HCT116 (cell line): Measurements from ENCODE around the gene SFXN2. TPM values are rescaled to one million over a fixed set of nuclear protein-coding genes. Genes with fewer than 3 reads are reported as not detected.

Experiments used
- ATAC-seq: fragments of 200-7000 bp; cut with Tn5 transposase; 2 replicates; pipeline ENCODE4 v1.9.1; 2020; ENCODE audit warnings: mild to moderate bottlenecking, moderate library complexity
- BruUV-seq: library from RNA; stranded (reverse); fragments of 400-500 nt; replicated peaks from 2 replicates; lab custom pipeline; 2021; lab: Mats Ljungman, UMichigan
- CTCF ChIA-PET: fragments of 300-600 bp; sonication (Branson Sonifier 250); formaldehyde crosslinking; loops from one replicate; lab custom pipeline; 2021; ENCODE audit warnings: antibody characterized with exemption; lab: Charles Lee
- POLR2A ChIA-PET: fragments of 300-600, 350-600 bp; sonication (Branson Sonifier 250); formaldehyde crosslinking; loops from one replicate; lab custom pipeline; 2021; ENCODE audit warnings: antibody characterized with exemption; lab: Charles Lee
- RAD21 ChIA-PET, 2 experiments: fragments of 300-600 bp; sonication (Branson Sonifier 250); formaldehyde crosslinking; loops; one replicate each; lab custom pipeline; 2023; ENCODE audit warnings: low total read pairs in 2 of 2; ENCODE audit not compliant: uncharacterized antibody in 2 of 2, unreplicated experiment in 2 of 2, low non-redundant PET in 1 of 2; lab: Charles Lee
- DNase-seq: peaks from one replicate; pipeline ENCODE4 v3.0.0-alpha.2; 2010; ENCODE audit warnings: low read depth, low spot score
- H2AFZ ChIP-seq: fragments of 200-600 bp; shearing (Covaris generic), sonication (generic); 2 replicates; pipeline ENCODE4 v1.6.1; 2017; ENCODE audit warnings: low read depth, mixed run types, mixed read lengths, antibody characterized with exemption, low read length; ENCODE audit not compliant: poor library complexity, severe bottlenecking
- H3K27ac ChIP-seq: 2 replicates; pipeline ENCODE4 v1.5.1; 2012; ENCODE audit warnings: low read depth, low read length
- H3K27me3 ChIP-seq: fragments of 200-600 bp; sonication (generic); 2 replicates; pipeline ENCODE4 v1.6.1; 2016; ENCODE audit warnings: mixed run types, low read length, mixed read lengths; ENCODE audit not compliant: insufficient read depth
- H3K36me3 ChIP-seq, 2 experiments: fragments of 200-500 bp in 1 of 2; fragments of 200-600 bp in 1 of 2; sonication (Bioruptor generic) in 1 of 2; sonication (generic) in 1 of 2; 2 replicates each; pipeline versions ENCODE4 v1.5.1 to v1.6.1; 2014 to 2016; ENCODE audit warnings: low read length in 2 of 2, inconsistent platforms in 1 of 2, mixed read lengths in 1 of 2, mixed run types in 1 of 2; ENCODE audit not compliant: insufficient read depth in 2 of 2, control insufficient read depth in 1 of 2
- H3K4me1 ChIP-seq, 2 experiments: fragments of 200-600 bp in 1 of 2; sonication (generic) in 1 of 2; 2 replicates each; pipeline versions ENCODE4 v1.5.1 to v1.6.1; 2012 to 2017; ENCODE audit warnings: low read length in 2 of 2, inconsistent platforms in 1 of 2, mild to moderate bottlenecking in 1 of 2, mixed read lengths in 1 of 2, mixed run types in 1 of 2, moderate library complexity in 1 of 2; ENCODE audit not compliant: insufficient read depth in 2 of 2, control insufficient read depth in 1 of 2
- H3K4me2 ChIP-seq: fragments of 200-600 bp; sonication (generic); 2 replicates; pipeline ENCODE4 v1.6.1; 2017; ENCODE audit warnings: mixed run types, low read length, mixed read lengths
- H3K4me3 ChIP-seq, 2 experiments: fragments of 200-600 bp in 1 of 2; sonication (generic) in 1 of 2; replicated peaks in 1 of 2; 2 replicates each; pipeline ENCODE4 v1.5.1; 2011 to 2016; ENCODE audit warnings: low read length in 2 of 2, control low read depth in 1 of 2, low read depth in 1 of 2, mild to moderate bottlenecking in 1 of 2, mixed read lengths in 1 of 2, mixed run types in 1 of 2
- H3K79me2 ChIP-seq: fragments of 200-600 bp; sonication (generic); 2 replicates; pipeline ENCODE4 v1.6.1; 2017; ENCODE audit warnings: mild to moderate bottlenecking, mixed run types, low read length, moderate library complexity, mixed read lengths; ENCODE audit not compliant: insufficient read depth
- H3K9ac ChIP-seq: fragments of 200-600 bp; sonication (generic); 2 replicates; pipeline ENCODE4 v1.6.1; 2016; ENCODE audit warnings: low read length, mixed read lengths
- H3K9me2 ChIP-seq: fragments of 200-600 bp; sonication (generic), shearing (Covaris generic); 2 replicates; pipeline ENCODE4 v1.6.1; 2017; ENCODE audit warnings: mixed run types, mild to moderate bottlenecking, moderate library complexity; ENCODE audit not compliant: insufficient read depth
- H3K9me3 ChIP-seq, 2 experiments: fragments of 200-500 bp in 1 of 2; fragments of 200-600 bp in 1 of 2; sonication (Bioruptor generic) in 1 of 2; sonication (generic) in 1 of 2; 2 replicates each; pipeline ENCODE4 v1.6.1; 2014 to 2017; ENCODE audit warnings: low read length in 2 of 2, mixed read lengths in 2 of 2, inconsistent platforms in 1 of 2, low read depth in 1 of 2, mild to moderate bottlenecking in 1 of 2, mixed run types in 1 of 2, moderate library complexity in 1 of 2; ENCODE audit not compliant: control insufficient read depth in 1 of 2, insufficient read depth in 1 of 2
- H4K20me1 ChIP-seq: fragments of 200-600 bp; sonication (generic), shearing (Covaris generic); 2 replicates; pipeline ENCODE4 v1.6.1; 2017; ENCODE audit warnings: mixed run types, mild to moderate bottlenecking, moderate library complexity; ENCODE audit not compliant: insufficient read depth
- CBX3 ChIP-seq: IDR thresholded peaks from 2 replicates; pipeline ENCODE4 v1.6.1; 2012; ENCODE audit warnings: low read depth
- CEBPB ChIP-seq: IDR thresholded peaks from 2 replicates; pipeline ENCODE4 v1.6.1; 2012; ENCODE audit warnings: low read depth
- FOSL1 ChIP-seq: IDR thresholded peaks from 2 replicates; pipeline ENCODE4 v1.6.1; 2012; ENCODE audit warnings: low read depth
- JUND ChIP-seq: IDR thresholded peaks from 2 replicates; pipeline ENCODE4 v1.6.1; 2012
- POLR2A ChIP-seq: IDR thresholded peaks from 2 replicates; pipeline ENCODE4 v1.7.0; 2011; ENCODE audit warnings: borderline replicate concordance; ENCODE audit not compliant: insufficient read depth, insufficient read length; ENCODE audit errors: extremely low read depth
- POLR2AphosphoS5 ChIP-seq: IDR thresholded peaks from 2 replicates; pipeline ENCODE4 v1.6.1; 2011; ENCODE audit warnings: mild to moderate bottlenecking, low read depth, low read length, moderate library complexity
- SIN3A ChIP-seq: IDR thresholded peaks from 2 replicates; pipeline ENCODE4 v1.6.1; 2012; ENCODE audit warnings: low read depth
- SRF ChIP-seq: IDR thresholded peaks from 2 replicates; pipeline ENCODE4 v1.6.1; 2012; ENCODE audit warnings: low read depth
- TCF7L2 ChIP-seq: IDR thresholded peaks from 2 replicates; pipeline ENCODE4 v1.7.0; 2011; ENCODE audit warnings: borderline replicate concordance, inconsistent platforms; ENCODE audit not compliant: insufficient read depth, insufficient read length; ENCODE audit errors: extremely low read depth
- YY1 ChIP-seq: IDR thresholded peaks from 2 replicates; pipeline ENCODE4 v1.6.1; 2011; ENCODE audit warnings: low read length, low read depth, moderate library complexity, mild to moderate bottlenecking; ENCODE audit not compliant: insufficient replicate concordance; ENCODE audit errors: extremely low read depth
- ZBTB33 ChIP-seq: IDR thresholded peaks from 2 replicates; pipeline ENCODE4 v1.6.1; 2011; ENCODE audit warnings: mild to moderate bottlenecking, low read length, moderate library complexity; ENCODE audit not compliant: insufficient replicate concordance; ENCODE audit errors: extremely low read depth
- ZFX ChIP-seq: fragments of 450-650 bp; IDR thresholded peaks from 2 replicates; pipeline ENCODE4 v1.6.1; 2017
- intact Hi-C: fragments of 100-400 bp; cut with micrococcal nuclease; formaldehyde crosslinking; loops from 2 replicates; pipeline ENCODE4 v1.10.0; 2022
- total RNA-seq: library from RNA; stranded (reverse); gene quantifications from one replicate; pipeline ENCODE4 v1.2.1, GENCODE V29; 2021; ENCODE audit not compliant: unreplicated experiment
- TF ChIP-seq, protein P1 (sequence below), 3 experiments: fragments of 200-600 bp in 1 of 3; sonication (generic) in 1 of 3; IDR thresholded peaks in 2 of 3; conservative IDR thresholded peaks in 1 of 3; 2 replicates each; pipeline ENCODE4 v1.5.1; 2012 to 2017; ENCODE audit warnings: low read depth in 2 of 3, low read length in 2 of 3, antibody characterized with exemption in 1 of 3, borderline replicate concordance in 1 of 3, control low read depth in 1 of 3, mild to moderate bottlenecking in 1 of 3, mixed read lengths in 1 of 3, mixed run types in 1 of 3, moderate library complexity in 1 of 3; ENCODE audit not compliant: insufficient read depth in 1 of 3

SFXN2 gene
- total RNA-seq, 1 experiment from 2014 or later: 22.9 TPM

DNA sequence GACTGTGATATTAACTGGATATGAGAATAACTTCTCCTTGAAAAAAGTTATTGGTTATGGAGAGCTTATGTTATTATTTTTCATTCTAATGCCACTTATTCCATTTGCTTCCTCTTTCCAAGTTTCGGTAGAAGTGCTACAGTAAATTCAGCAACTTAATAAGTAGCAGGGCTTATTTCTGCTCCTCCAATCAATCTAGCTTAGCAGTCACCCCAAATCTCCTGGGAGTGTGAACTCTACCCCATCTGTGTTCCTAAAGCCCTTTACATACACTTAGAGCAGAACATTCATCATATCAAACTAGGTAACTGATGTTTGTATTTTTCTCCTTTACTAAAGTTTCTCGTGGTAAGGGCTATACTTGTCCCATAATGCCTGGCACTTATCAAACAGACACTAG, 8.9 kb upstream of the SFXN2 start (continued):
- TF ChIP-seq TCF7L2: no peak
- no peak for TF ChIP-seq JUND
- no peak for TF ChIP-seq YY1
- no peak for TF ChIP-seq SIN3A
- no peak for TF ChIP-seq POLR2AphosphoS5
- no peak for TF ChIP-seq POLR2A
- TF ChIP-seq FOSL1: no peak
- no peak for TF ChIP-seq ZFX
- TF ChIP-seq CEBPB: no peak
- TF ChIP-seq ZBTB33: no peak
- no peak for TF ChIP-seq CBX3

DNA sequence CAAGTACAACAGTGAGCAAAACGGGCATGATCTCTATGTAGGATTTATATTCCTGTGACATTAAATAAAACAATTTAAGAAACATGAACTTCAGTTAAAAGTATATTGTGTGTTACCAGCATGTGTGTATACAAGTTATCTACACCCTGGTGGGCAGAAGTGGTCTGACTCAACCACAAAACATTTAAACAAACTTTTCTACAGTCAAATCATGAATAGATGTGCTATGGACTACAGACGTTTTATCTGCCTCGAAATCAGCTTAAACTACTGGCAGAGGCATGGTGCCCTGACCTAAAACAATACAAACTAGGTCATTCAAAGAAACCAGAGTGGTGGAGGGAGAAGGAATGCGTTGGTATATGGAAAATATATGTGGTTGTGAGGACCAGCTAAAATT, 3.8 kb upstream of the SFXN2 start:
- H3K4me2 ChIP-seq: peak overlapping the region; percentile 20
- H3K4me3 ChIP-seq: no peak overlapping the region
- H3K4me1 ChIP-seq: peaks cover 8 to 23% of the 10 kb centered on the region in 2 experiments
- RAD21 ChIA-PET: no interaction called here
- no peak for TF ChIP-seq SRF
- TF ChIP-seq, protein P1, sequence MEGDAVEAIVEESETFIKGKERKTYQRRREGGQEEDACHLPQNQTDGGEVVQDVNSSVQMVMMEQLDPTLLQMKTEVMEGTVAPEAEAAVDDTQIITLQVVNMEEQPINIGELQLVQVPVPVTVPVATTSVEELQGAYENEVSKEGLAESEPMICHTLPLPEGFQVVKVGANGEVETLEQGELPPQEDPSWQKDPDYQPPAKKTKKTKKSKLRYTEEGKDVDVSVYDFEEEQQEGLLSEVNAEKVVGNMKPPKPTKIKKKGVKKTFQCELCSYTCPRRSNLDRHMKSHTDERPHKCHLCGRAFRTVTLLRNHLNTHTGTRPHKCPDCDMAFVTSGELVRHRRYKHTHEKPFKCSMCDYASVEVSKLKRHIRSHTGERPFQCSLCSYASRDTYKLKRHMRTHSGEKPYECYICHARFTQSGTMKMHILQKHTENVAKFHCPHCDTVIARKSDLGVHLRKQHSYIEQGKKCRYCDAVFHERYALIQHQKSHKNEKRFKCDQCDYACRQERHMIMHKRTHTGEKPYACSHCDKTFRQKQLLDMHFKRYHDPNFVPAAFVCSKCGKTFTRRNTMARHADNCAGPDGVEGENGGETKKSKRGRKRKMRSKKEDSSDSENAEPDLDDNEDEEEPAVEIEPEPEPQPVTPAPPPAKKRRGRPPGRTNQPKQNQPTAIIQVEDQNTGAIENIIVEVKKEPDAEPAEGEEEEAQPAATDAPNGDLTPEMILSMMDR (IDR thresholded peaks at IDR 0.05 in 2 of 3, conservative IDR thresholded peaks at IDR 0.05 in 1 of 3; ENCODE audit: borderline replicate concordance in 1 of 3, insufficient read depth in 1 of 3, low read depth in 2 of 3, low read length in 2 of 3): peak in 1 of 3 experiments; percentile 26; a peak in 2 of 6 replicates
- TF ChIP-seq, all 23 proteins: peak for 1
- Histone ChIP-seq H3K9ac (no peak overlapping the region), H2AFZ (no peak overlapping the region), H3K9me2 (no peaks in the 10 kb centered on the region), H3K36me3 (no peaks in the 10 kb centered on the region), H3K27ac (no peak overlapping the region), H3K27me3 (no peaks in the 10 kb centered on the region), H3K79me2 (peaks cover 21% of the 10 kb centered on the region), H4K20me1 (no peaks in the 10 kb centered on the region), H3K9me3 (no peaks in the 10 kb centered on the region)
- ChIA-PET CTCF (interaction anchor here (0.9 kb wide), 1 partner anchor 33 kb away, joined by 3 read pairs; no protein-coding TSS in a partner anchor), POLR2A (no interaction called here)
- no peak for ATAC-seq
- no TSS peak for BruUV-seq
- intact Hi-C loops: loop anchor here (5.0 kb wide), 1 partner anchor 103 kb away; no protein-coding TSS in a partner anchor
- DNase-seq: no peak
